ENCODE results near the gene GDA.

The GDA gene

DNA sequence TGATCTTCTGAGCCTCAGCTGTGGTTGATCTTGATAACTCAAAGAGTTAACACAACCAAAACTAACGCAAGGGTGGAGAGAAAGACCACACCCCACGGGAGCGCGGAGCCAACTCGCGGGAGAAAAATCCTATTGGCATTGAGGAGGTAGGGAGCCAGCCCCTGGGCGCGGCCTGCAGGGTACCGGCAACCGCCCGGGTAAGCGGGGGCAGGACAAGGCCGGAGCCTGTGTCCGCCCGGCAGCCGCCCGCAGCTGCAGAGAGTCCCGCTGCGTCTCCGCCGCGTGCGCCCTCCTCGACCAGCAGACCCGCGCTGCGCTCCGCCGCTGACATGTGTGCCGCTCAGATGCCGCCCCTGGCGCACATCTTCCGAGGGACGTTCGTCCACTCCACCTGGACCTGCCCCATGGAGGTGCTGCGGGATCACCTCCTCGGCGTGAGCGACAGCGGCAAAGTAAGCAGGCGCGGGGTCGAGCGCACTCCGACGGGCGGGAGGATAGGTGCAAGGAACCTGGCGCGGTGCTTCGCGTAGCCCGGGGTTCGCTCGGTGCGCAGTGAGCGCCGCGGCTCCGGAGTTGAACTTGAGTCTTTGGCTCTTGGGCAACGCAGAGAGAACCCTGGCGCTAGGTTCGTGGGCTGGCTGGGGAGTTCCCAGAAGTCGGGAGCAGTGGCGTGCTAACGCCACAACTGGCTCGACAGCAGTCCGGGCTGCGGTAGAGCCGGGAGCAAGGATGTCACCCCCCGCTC lies at the start of gene GDA:
Gene GDA, plus strand, starts transcription at position 210 of the 745 bp plus-strand sequence. Its CDS starts 120 bp downstream, at position 330.
- DNase-seq: peak in 20 of 56 donors; percentile 2 to 52 (median 14)

DNA sequence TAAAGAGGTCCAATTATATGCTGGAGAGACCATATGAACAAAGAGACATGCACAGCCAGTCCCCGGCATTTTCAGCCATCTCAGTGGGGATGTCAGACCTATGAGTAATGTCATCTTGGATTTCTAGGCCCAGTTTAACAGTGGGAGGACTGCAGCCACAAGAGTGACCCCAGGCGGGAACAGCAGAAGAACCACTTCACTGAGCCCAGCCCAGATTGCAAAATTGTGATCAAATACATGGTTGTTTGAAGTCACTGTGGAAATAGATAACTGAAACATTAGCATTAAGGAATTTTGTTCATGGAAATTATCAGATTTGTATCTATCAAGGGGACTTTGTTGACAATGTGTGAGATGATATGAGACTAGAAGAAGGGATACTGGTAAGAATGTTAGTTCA lies 46.7 kb upstream of the GDA start:
- DNase-seq: no peak

DNA sequence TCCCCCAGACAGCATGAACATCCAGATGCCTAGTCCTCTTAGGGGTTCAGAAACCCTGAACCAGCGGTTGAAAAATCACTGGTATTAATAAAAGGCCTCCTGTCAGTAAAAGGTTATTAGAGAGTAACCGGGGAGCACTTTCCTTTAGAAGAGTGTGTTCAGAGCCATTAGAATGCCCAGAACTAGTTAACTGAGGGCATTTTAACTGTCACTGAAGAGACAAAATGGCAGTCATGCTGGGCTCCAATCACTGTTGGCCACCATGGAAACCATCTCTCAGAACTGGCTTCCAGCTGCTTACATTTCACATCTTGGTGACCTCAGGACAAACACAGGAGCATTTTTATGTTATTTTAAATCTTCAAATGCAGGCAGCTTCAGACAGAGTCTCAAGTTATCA lies 36.2 kb upstream of the GDA start:
- DNase-seq: no peak

DNA sequence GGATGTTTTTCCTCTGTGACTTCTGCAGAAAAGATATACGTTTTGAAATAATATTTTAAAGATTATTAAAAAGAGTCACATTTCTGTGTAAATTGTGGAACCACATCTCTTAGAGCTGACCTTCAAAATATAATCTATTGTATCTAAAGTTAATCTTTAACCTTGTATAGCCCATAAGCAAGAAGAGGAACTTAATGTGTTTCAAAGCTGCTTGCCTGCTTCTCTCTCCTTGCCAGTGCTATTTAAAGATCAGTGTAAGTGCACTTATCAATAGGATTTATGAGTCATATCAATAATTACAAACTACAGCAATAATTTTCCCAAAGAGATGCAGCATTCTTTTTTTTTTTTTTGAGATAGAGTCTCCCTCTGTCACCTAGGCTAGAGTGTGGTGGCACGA lies 29.4 kb upstream of the GDA start:
- no peak for DNase-seq

DNA sequence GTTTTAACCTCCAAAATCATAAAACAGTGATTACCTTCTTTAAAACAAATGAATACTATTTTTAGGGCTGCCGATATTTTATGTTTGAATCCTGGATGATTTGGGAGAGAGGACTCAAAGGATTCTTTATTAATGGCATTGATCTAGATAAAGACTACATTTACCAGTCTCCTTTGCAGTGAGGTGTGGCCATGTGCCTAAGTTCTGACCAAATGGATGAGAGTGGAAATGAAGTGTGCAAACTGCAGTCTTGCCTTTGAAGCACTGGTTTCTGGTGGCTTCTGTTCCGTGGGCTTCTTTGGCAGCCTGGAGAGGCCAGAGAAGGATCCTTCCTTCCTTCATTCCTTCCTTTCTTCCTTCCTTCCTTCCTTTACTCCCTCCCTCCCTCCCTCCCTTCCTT lies 24.3 kb upstream of the GDA start:
- no peak for DNase-seq

DNA sequence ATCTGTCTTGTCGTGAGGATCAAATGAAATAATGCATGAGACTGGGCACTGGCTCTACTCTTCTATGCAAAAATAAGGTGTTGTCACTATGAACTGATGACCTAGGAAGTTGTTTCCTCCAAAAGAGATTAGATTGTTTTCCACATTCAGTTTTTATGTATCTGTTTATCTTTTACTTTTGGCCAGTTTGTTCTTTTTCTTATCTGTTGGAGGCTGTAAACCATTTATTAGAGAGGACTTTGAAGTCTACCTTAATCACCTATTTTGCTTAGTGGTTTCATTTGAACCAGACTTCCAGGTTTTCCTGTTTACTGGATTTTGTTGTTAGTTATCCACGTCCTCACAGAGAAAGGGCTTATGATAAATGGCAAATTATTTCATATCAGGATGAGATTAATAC lies 21.5 kb upstream of the GDA start:
- no peak for DNase-seq

DNA sequence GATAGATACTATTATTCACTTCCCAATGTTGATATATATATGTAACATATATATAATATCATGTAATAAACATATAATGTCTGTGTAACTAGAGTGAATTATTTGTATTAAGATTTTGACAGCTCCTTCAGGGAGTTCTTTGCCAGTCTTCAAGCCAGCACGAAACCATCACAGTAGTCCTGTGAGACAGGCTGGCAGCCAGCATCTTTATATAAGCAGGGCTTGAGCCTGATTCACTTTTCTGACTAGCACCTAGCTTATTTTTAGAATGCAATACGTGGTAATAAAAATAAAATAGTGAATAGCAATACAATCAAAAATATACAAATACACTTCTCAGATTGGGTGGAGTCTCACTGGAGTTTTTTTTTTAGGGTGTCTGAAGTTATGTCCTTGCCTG lies 20.7 kb upstream of the GDA start:
- DNase-seq: no peak

DNA sequence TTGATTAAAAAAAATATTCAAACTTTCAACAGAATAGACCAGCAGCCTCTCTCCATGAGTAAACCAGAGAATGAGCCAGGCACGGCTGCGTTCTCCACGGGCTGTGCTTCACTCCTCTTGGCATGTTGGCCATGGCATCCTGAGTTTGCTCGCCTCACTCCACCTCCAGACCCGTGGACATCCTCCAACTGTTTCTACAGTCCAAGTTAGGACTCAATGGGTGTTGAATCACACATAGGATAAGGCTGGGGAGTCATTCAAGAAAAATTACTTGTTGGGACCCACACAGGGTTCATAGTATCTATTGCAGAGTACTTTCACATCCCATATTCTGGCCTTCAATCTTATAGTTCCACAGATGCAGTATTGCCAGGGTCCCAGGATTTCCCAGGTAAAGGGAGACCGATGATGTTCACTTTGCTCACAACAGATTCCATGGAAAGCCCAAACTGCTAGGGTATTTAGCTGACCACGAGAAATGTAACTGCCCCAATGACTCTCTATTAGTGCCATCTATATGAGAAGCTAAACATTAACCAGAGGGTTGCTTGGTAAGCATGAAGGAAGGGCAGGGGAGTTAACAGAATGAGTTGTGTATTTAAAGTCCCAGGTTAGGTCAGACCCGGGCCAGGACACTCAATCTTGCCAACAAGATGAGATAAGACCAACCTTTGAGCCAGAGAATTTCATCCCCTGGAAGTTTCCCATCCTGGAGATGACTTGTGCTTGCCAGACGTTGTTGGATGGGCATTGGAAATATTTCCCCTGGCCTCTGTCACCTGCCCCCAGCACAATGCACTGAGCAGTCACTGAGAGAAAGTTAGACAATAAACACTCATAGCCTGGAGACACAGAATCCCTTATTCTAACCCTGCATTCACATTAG lies 19.7 kb upstream of the GDA start:
- no peak for DNase-seq

DNA sequence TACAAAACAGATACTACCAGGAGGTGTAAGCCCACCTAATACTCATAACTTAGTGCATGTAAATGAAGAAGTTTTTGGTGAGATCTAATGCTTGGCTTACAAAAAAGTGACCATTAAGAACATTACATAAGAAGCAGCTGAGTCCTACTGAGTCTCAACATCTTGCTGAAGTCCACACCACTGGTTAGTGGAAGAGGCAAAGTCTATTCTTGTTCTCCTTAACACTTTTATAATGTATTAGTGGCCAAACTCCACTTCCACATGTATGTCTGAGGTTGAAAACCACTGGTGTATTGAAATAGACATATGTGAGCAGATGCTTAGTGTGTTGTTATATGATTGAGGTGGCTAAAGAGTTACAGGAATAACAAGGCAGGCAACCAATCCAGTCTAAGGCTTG lies 18.9 kb upstream of the GDA start:
- no peak for DNase-seq

DNA sequence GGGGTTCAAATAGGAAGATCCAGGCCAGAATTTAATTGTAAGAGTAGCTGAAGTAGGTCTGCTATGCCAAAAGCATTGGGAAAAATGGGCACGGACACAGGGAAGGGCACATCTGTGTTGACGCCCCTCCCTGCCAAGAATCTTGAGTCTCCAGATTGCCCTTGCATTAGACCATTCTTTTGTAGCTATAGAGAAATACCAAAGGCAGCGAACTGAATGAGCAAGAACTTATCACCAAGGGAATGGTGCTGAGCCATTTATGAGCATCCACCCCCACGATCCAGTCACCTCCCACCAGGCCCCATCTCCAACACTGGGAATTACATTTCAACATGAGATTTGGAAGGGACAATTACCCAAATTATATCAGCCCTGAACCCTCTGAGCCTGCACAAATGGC lies 18.0 kb upstream of the GDA start:
- DNase-seq: no peak

DNA sequence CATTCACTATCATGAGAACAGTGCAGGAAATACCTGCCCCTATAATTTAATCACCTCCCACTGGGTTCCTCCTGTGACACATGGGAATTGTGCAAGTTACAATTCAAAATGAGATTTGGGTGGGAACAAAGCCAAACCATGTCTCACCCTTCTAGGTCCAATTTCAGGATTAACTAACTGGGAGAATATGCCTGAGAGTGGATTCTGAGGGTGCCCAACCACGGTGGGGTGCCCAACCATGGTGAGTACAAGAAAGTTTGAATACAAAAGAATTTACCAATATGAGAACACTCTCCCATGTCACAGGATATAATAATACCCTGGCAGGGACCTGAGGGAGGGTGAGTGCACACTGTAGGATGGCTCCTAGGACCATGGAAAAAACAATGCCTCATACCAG lies 17.2 kb upstream of the GDA start:
- no peak for DNase-seq

DNA sequence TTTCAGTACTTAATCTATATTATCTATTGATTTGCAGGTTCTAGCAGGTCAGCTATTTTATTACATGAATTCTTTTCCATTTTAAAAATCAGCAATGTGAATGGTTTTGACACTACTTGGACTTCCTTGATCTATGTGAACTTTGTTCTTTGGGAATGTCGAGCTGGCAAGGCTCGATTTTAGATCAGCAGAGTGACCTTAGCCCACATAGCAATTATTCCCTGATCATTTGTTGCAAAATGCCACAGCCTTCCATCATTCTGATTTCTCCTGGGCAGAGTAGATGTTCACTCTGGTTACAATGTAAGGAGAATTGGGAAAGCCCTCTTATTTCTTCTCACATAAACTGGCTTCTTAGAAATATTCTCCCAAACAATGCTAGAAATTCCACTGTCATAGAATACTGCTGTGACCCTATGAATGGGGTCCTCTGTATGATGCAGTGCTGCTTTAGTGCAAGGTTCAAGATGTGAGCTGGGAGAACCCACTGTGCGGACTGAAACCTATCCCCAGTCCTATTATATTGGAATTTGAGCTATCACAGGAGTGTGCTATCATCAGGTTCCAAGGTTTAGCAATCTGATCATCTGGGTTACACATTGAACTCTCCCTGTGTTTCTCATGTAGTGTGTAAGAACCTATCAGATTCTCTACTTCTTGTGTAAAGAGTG lies 15.7 kb upstream of the GDA start:
- no peak for DNase-seq

DNA sequence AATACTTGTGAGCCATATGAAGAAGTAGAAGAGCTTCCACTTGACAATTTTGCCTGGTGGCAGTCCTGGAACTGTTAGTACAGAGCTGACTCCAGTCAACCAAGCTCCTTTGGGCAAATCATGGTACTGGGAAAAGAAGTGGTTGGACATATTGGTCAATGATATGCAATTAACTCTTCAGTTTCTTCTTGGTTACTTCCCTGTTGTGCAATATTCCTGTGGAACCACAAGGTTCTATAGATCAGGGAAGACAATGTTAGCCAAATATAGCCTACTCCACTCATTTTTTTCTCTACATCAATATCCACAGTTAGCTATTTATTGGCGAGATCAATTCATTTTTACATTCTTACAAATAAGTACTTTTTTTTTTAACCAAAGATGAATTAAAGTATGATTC lies 14.4 kb upstream of the GDA start:
- DNase-seq: no peak

DNA sequence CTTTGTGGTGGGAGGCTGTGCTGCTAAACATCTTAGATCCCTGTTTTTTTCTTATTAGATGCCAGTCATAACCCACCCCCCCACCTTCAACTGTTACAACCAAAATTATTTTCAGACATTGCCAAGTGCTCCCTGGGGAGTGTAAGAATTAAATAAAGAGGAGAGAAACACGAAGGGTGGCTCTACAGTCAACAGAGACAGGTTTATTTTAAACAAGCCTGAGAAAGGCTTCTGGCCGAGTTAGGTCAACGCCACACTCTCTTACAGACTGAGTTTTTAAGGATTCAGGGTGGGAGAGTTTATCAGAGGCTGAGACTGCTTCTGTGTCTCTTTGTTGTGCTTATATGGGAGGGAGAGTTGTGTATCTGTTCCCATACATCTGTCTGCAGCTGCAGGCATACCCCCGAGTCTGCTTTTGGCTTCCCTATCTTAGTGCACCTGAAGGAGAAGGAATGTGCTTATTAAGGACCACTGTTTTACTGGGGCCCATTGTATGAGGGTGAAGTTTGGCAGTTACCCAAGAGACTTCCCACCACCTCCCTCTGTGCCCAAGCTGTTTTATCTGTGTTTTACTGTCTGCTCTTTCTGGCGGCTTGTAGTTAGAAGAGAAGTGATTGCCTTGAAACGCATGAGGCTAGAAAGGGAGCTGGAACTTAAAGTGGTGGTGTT lies 11.4 kb upstream of the GDA start:
- DNase-seq: no peak

DNA sequence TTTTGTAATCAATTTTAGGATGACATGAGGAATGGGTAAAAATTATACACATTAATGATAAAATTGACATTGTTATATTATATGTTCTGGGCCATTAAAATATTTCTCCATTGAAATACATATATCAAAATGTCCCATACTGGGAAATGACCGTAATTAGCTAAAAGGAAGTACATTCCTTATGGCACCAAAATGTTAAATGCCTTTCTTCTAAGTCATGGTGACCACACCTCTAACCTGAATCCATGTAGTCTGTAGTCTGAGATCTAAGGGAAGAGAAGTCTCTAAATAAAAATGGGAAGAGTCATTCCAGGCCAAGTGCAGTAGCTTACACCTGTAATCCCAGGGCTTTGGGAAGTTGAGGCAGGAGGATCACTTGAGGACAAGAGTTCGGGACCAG lies 10.0 kb upstream of the GDA start:
- no peak for DNase-seq

DNA sequence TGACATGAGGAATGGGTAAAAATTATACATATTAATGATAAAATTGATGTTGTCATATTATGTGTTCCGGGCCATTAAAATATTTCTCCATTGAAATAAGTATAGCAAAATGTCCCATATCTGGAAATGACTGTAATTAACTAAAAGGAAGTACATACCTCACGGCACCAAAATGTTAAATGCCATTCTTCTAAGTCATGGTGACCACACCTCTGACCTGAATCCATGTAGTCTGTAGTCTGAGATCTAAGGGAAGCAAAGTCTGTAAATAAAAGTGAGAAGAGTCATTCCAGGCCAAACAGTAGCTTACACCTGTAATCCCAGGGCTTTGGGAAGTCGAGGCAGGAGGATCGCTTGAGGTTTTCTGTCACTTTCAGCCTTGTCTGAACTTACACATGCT lies 8.7 kb upstream of the GDA start:
- no peak for DNase-seq

DNA sequence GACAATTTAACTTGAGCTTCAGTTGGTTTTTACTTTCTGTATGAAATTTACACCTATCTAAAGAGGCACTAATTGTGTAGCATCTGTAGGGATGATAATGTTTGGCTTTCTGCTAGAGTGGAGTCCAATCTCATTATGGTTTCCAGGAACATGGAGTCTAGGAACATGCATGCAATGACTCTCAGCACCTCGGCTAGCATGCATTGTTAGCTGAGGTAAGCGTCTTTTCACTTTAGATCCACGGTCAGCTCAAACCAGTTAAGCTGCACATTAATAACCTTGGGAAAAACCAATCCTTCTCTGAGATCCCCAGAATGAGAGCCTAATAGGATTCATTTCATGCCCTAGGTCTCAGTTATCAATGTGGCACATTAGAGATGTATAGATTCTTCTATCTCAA lies 7.8 kb upstream of the GDA start:
- DNase-seq: no peak

DNA sequence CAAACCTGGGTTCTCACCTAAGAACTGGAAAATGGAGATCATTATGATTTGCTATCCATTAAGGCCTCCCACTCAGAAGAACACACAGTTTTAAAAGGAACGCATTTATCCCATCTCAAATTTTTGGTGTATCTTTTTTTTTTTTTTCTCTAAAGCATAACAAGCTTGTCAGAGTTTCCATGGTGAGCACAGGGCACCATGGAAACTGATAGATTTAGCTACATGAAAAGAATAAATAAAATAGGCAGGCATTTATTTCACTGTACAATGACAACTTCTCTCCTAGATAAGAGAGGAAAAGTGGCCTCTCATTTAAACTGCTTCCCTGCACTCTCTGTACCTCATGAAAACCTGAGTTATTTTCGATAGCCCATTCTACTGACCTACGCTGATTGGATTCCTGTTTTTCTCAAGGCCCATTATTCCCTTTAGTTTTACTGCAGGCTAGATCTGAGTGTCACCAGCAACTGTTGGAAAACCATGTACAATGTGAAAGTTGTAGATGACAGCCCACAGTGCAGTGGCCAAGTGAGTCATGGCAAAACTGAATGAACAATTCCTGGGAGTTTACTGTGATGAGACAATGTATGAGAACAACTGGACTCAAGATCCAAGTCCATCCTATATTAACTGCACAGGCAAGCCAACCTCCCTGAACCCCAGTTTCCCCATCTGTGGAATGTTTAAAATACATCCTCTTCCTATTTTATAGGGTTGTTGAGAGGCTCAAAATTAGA lies 4.3 kb upstream of the GDA start:
- peak in 1 of 56 donors; percentile 44 for DNase-seq

DNA sequence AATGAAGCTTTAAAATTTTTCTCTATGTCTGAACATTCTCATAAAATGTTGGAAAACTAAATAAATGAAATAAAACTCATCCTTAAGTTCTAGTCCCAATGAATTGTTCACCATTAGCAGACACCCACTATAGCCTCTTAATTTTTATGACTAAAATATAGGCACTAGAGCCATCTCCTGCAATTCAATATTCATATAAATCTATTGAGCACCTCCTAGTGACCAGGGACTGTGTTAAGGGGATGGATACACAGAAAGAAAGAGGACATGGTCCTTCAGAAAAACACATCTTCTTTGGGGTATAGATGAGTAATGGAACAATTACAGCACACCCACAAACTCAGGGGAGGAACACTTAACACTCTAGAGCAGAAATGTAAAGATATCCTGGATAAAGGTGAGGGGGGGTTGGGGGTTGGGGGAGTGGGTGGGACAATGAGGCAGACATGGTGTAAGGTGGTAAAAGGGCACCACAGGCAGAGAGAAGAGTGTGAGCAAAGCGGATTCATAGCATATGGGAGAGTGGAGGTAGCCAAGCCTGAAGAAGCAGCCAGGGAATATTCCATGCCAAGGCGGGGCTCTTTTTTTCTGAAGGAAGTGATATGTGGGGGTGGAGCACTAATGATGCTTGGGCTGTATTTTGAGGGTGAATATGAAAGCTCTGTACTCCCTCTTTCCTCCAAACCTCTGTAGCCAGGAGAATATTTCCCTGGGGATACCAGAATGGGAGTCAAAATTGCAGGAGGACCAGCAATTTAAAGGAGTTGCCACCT lies 3.3 kb upstream of the GDA start:
- no peak for DNase-seq

DNA sequence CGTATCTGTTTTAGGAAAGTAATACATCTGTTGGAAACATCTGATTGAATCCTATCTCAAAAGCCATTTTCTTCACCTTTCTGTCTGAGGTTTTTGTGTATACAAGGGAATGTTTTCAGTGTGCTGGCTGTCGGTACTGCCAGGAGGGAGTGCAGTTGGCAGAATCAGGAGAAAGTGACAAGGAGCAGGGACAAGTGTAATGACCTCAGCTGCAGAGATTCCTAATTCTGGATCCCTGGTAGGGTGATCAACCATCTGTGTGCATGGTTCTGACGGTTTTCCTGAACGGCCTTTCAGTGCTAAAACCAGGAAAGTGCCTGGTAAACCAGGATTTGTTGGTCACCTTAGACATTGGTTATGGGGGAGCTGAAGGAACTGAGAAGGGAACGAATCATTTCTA lies 1.6 kb upstream of the GDA start:
- DNase-seq: no peak
